ENCODE measurements around the gene CCR2.

- TF ChIP-seq, protein P1, sequence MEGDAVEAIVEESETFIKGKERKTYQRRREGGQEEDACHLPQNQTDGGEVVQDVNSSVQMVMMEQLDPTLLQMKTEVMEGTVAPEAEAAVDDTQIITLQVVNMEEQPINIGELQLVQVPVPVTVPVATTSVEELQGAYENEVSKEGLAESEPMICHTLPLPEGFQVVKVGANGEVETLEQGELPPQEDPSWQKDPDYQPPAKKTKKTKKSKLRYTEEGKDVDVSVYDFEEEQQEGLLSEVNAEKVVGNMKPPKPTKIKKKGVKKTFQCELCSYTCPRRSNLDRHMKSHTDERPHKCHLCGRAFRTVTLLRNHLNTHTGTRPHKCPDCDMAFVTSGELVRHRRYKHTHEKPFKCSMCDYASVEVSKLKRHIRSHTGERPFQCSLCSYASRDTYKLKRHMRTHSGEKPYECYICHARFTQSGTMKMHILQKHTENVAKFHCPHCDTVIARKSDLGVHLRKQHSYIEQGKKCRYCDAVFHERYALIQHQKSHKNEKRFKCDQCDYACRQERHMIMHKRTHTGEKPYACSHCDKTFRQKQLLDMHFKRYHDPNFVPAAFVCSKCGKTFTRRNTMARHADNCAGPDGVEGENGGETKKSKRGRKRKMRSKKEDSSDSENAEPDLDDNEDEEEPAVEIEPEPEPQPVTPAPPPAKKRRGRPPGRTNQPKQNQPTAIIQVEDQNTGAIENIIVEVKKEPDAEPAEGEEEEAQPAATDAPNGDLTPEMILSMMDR (IDR thresholded peaks at IDR 0.05), result no peak
- TF ChIP-seq POLR2A (IDR thresholded peaks at IDR 0.05), result no peak
Observed at GRCh38 chr3:46406443-46406787, 52.5 kb downstream of the CCR2 start.
